Left lung (tissue), 10 donors: Measurements from ENCODE around the gene TH. TPM values are rescaled to one million over a fixed set of nuclear protein-coding genes. Genes with fewer than 3 reads are reported as not detected.

Source experiments
- ATAC-seq: fragments of 200-7000 bp; cut with Tn5 transposase; one replicate; pipeline ENCODE4 v1.9.1; 2020; ENCODE audit warnings: moderate library complexity
- DNase-seq, 4 donors: peaks; one replicate each; pipeline ENCODE4 v3.0.0-alpha.2; 2013 to 2020
- H3K27ac ChIP-seq, 2 donors: fragments of 200-600 bp; sonication (generic) in 1 of 2; one replicate each; pipeline versions ENCODE4 v1.5.0 to v1.8.0; 2020 to 2021
- H3K27me3 ChIP-seq, 2 donors: fragments of 200-600 bp; sonication (generic) in 1 of 2; one replicate each; pipeline versions ENCODE4 v1.5.0 to v1.8.0; 2020 to 2021
- H3K36me3 ChIP-seq, 2 donors: fragments of 200-600 bp; sonication (generic) in 1 of 2; one replicate each; pipeline versions ENCODE4 v1.5.0 to v1.8.0; 2020 to 2021
- H3K4me1 ChIP-seq, 2 donors: fragments of 200-600 bp; one replicate each; pipeline ENCODE4 v1.8.0; 2021
- H3K4me3 ChIP-seq, 2 donors: fragments of 200-600 bp; sonication (generic) in 1 of 2; one replicate each; pipeline versions ENCODE4 v1.5.0 to v1.8.0; 2020 to 2021; ENCODE audit warnings: mild to moderate bottlenecking in 1 of 2
- H3K9me3 ChIP-seq, 2 donors: fragments of 200-600 bp; sonication (generic) in 1 of 2; one replicate each; pipeline versions ENCODE4 v1.5.0 to v1.8.0; 2020 to 2021
- intact Hi-C, 2 donors: fragments of 100-400 bp; cut with DNase I; formaldehyde crosslinking; loops; one replicate each; pipeline versions ENCODE4 v1.11.2 to v1.14.2; 2022
- polyA plus RNA-seq, 6 donors: library from polyadenylated mRNA; unstranded; fragments of 120-200 nt; gene quantifications; one replicate each; pipeline ENCODE4 v1.2.1, GENCODE V29; 2013; ENCODE audit not compliant: insufficient read length in 6 of 6
- total RNA-seq, 2 donors: library from RNA; stranded (reverse); fragmentation: NEBNext Ultra II Directional; extraction: Animal tissue kit (Norgen Biotek cat#: 25700); gene quantifications; one replicate each; pipeline ENCODE4 v1.2.1, GENCODE V29; 2021
- TF ChIP-seq, protein P1 (sequence below), 2 donors: fragments of 200-600 bp; sonication (generic) in 1 of 2; IDR thresholded peaks; one replicate each; pipeline versions ENCODE4 v1.5.0 to v1.8.0; 2021; ENCODE audit warnings: antibody characterized with exemption in 2 of 2
- donor health status: DM: no; HTN: yes; CAD: no.
- donor health status: DM: no; HTN: no; CAD: no.

TH gene
- total and polyA plus RNA-seq, 8 donors = 0.18 to 1.4 (median 0.55) TPM

DNA sequence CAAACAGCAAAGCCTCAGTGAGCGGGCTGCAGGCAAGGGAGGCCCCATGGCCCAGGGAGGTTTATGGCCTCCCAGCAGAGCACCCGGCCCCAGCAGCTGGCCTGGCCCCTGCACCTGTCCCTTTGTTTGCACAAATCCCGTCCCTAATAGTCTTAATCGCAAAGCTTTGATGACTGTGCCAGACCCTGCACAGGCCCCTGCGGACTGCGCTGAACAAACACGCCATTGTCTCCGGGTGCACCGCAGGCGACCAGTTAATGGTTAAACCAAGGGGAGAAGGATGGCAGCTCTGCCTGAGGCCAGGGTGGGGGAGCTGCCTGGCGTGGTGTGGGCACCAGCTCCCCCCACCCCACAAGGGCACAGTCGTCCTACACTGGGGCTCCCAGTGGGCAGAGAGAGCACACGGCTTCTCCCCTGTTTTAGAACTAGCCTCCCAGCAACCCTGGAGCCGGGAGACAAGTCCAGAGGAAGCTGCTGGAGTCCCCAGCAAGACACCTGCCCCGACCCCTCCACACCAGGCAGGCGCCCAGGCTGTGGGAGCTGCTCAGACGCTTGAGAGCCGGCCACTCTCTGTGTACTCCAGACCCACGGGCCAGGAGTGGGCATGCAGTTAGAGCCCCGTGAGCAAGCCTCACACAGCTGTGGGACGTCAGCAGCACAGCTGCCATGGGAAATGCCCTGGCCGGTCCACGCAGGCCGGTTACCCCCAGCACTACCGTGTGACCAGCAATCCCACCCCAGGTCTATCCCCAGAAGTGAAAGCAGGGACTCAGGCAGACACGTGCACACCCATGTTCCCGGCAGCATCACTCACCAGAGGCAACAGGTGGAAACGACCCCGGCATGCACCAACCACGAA is 39.7 kb upstream of the TH start:
- peaks cover 0 to 5% of the 10 kb centered on the region in 2 donors for H3K9me3 ChIP-seq
- no peaks in the 10 kb centered on the region for H3K36me3 ChIP-seq
- H3K27me3 ChIP-seq = no peaks in the 10 kb centered on the region
- no peaks in the 10 kb centered on the region for H3K4me1 ChIP-seq
- no peak overlapping the region for H3K4me3 ChIP-seq
- DNase-seq (peak in 2 of 4 donors; percentile 65 to 71), ATAC-seq (no peak)
- TF ChIP-seq, protein P1, sequence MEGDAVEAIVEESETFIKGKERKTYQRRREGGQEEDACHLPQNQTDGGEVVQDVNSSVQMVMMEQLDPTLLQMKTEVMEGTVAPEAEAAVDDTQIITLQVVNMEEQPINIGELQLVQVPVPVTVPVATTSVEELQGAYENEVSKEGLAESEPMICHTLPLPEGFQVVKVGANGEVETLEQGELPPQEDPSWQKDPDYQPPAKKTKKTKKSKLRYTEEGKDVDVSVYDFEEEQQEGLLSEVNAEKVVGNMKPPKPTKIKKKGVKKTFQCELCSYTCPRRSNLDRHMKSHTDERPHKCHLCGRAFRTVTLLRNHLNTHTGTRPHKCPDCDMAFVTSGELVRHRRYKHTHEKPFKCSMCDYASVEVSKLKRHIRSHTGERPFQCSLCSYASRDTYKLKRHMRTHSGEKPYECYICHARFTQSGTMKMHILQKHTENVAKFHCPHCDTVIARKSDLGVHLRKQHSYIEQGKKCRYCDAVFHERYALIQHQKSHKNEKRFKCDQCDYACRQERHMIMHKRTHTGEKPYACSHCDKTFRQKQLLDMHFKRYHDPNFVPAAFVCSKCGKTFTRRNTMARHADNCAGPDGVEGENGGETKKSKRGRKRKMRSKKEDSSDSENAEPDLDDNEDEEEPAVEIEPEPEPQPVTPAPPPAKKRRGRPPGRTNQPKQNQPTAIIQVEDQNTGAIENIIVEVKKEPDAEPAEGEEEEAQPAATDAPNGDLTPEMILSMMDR (IDR thresholded peaks at IDR 0.05) = no peak
- no peak overlapping the region for H3K27ac ChIP-seq
- intact Hi-C loops = no loop called here

DNA sequence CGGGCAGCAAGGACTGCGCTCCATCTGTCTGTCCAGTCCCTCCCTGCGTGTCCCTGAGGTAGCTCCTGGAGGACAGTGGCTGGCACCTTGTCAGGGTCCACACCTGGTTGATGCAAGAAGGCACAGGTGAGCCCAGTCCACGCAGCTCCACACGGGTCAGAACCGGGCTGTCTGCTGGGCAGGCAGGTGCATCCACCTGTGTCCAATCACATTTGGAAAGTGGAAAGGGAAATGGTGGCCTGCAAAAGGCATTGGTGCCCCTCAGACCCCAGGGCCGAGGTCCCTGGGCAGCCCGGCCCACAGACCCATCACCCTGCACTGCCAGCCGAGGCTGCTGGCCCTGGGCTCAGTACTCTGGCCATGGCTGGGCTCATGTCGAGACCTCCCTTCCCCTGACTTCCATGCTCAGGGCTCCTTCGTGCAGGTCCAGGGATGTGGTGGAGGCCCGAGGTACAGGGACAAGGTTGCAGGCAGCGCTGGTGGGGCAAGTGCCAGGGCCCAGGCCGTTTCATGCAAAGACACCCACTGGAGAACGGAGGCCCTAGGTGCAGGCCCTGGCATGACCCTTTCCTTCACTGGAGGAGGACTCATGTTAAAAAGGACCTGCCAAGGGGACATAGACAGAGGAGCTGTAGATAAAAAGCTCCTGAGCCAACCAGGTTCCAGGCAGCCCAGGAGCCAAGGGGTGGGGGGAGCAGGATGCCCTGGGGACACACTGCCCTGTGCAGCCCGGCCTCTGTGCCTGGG is 38.9 kb upstream of the TH start:
- intact Hi-C loops = no loop called here
- ATAC-seq (no peak), DNase-seq (peak in 1 of 4 donors; percentile 54)
- Histone ChIP-seq H3K4me1 (no peaks in the 10 kb centered on the region), H3K27me3 (no peaks in the 10 kb centered on the region), H3K9me3 (peaks cover 0 to 5% of the 10 kb centered on the region in 2 donors), H3K27ac (no peak overlapping the region), H3K4me3 (no peak overlapping the region), H3K36me3 (no peaks in the 10 kb centered on the region)
- TF ChIP-seq, protein P1 (IDR thresholded peaks at IDR 0.05) = no peak

GRCh38 chr11:2209900-2210321 is 38.3 kb upstream of the TH start:
- Histone ChIP-seq H3K27ac (no peak overlapping the region), H3K27me3 (no peaks in the 10 kb centered on the region), H3K9me3 (peaks cover 0 to 5% of the 10 kb centered on the region in 2 donors), H3K4me3 (no peak overlapping the region), H3K36me3 (no peaks in the 10 kb centered on the region), H3K4me1 (no peaks in the 10 kb centered on the region)
- intact Hi-C loops = no loop called here
- DNase-seq (peak in 1 of 4 donors; percentile 70), ATAC-seq (no peak)
- TF ChIP-seq, protein P1 (IDR thresholded peaks at IDR 0.05) = no peak

DNA sequence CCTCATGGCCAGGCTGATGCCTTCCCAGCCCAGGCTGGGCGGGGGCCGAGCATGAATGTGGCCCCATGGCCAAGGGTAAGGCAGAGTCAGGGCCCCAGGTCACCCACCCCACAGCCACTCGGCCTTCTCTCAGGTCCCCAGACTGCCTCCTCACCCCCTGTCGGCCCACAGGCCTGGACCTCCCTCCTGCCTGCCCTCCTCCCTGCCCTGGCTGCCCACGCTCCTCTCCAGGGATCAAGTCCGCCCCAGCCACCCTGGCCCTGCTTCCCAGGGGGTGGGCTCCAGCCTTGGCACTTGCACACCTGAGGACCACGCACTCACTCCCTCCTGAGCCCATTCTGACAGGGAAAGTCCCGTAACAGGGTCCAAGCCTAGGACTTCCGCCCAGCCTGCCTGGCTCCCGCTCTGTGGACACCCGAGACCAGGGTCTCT is 37.8 kb upstream of the TH start:
- H3K36me3 ChIP-seq = no peaks in the 10 kb centered on the region
- no peak overlapping the region for H3K27ac ChIP-seq
- H3K4me3 ChIP-seq = no peak overlapping the region
- H3K9me3 ChIP-seq = peaks cover 0 to 5% of the 10 kb centered on the region in 2 donors
- no peaks in the 10 kb centered on the region for H3K4me1 ChIP-seq
- DNase-seq (peak in 1 of 4 donors; percentile 66), ATAC-seq (no peak)
- intact Hi-C loops = no loop called here
- TF ChIP-seq, protein P1 (IDR thresholded peaks at IDR 0.05) = no peak
- H3K27me3 ChIP-seq = no peaks in the 10 kb centered on the region
